ENCODE results near the gene FBXL16.
"Not testable (repeated sequence)": the region's sequence is repeated elsewhere in the genome, so short reads cannot be mapped to it uniquely, and the experiment has no call there.

The FBXL16 gene

DNA sequence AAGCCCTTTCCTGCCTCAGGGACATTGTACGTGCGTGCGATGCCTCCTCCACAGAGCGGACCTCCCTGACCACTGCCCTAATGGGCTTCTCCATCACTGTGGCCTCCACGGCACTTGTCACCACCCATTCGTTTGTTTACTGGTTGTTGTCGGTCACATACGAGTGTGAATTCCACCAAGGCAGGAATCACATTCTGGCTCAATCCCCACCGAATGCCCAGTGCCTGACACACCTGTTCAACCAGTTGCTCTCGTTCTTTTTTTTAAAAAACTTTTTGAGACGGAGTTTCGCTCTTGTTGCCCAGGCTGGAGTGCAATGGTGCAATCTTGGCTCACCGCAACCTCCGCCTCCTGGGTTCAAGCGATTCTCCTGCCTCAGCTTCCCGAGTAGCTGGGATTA is 14.4 kb downstream of the FBXL16 start:
- H3K4me3 ChIP-seq (ENCODE audit: low read depth in 1 of 5, low read length in 5 of 5); H3K9ac ChIP-seq (ENCODE audit: low read length in 5 of 5); H3K27ac ChIP-seq (ENCODE audit: low read depth, low read length); H3K9me3 ChIP-seq (ENCODE audit: control insufficient read depth in 5 of 5, low read length in 5 of 5): not testable (repeated sequence)
- Histone ChIP-seq H3K4me1 (ENCODE audit: control insufficient read depth in 5 of 5, insufficient read depth in 5 of 5, low read length in 5 of 5) (peaks cover 6 to 37% (median 29%) of the 10 kb centered on the region in 5 donors), H3K27me3 (ENCODE audit: control insufficient read depth in 5 of 5, insufficient read depth in 4 of 5, low read length in 5 of 5) (peaks cover 25 to 37% (median 30%) of the 10 kb centered on the region in 5 donors), H3K36me3 (ENCODE audit: control insufficient read depth in 5 of 5, insufficient read depth in 5 of 5, low read length in 5 of 5) (peaks cover 0 to 16% (median 15%) of the 10 kb centered on the region in 5 donors)

DNA sequence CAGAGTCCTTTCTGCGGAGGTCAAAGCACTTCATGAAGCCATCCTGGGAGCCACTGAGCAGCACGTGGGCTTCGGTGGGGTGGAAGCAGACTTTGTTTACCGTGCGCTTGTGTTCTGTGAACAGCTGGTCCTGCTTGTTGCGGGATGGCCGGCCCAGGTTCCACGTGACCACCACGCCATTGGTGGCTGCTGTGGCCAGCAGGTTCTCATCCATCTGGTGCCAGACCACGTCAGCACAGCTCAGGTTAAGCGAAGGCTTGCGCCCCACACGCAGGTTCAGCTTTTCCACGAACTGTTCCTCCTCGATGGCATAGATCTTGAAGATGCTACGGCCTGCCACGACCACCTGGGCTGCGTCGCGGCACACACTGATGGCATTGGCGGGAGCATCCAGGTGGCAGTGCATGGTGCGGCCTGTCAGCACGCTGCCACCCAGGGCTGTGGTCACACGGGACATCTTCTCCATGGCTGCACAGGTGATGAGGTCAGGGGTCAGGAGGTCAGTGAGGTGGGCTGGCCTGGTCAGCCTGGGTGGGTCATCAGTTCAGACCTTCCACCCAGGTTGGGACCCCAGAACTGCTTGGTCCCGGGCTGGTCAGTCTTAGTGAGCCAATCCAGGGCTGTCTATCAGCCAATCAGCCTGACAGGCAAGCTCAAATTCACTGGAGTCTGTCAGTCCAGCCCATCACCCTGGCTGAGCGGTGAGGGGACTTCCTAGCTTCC is 16.3 kb downstream of the FBXL16 start:
- peak overlapping the region; percentile 78 to 95 (median 90) for H3K4me3 ChIP-seq (ENCODE audit: low read depth in 1 of 5, low read length in 5 of 5)
- H3K9ac ChIP-seq (ENCODE audit: low read length in 5 of 5) = peak overlapping the region; percentile 84 to 98 (median 97)
- H3K9me3 ChIP-seq (ENCODE audit: control insufficient read depth in 5 of 5, low read length in 5 of 5) = no peaks in the 10 kb centered on the region
- H3K36me3 ChIP-seq (ENCODE audit: control insufficient read depth in 5 of 5, insufficient read depth in 5 of 5, low read length in 5 of 5) = peaks cover 0 to 16% (median 15%) of the 10 kb centered on the region in 5 donors
- H3K27ac ChIP-seq (ENCODE audit: low read depth, low read length) = peak overlapping the region; percentile 70
- peaks cover 6 to 43% (median 31%) of the 10 kb centered on the region in 5 donors for H3K4me1 ChIP-seq (ENCODE audit: control insufficient read depth in 5 of 5, insufficient read depth in 5 of 5, low read length in 5 of 5)
- H3K27me3 ChIP-seq (ENCODE audit: control insufficient read depth in 5 of 5, insufficient read depth in 4 of 5, low read length in 5 of 5) = peaks cover 14 to 20% (median 18%) of the 10 kb centered on the region in 5 donors

GRCh38 chr16:687499-687898 is 18.1 kb downstream of the FBXL16 start:
- H3K27ac ChIP-seq (ENCODE audit: low read depth, low read length) = no peak overlapping the region
- H3K4me1 ChIP-seq (ENCODE audit: control insufficient read depth in 5 of 5, insufficient read depth in 5 of 5, low read length in 5 of 5) = peaks cover 6 to 59% (median 46%) of the 10 kb centered on the region in 5 donors
- H3K9me3 ChIP-seq (ENCODE audit: control insufficient read depth in 5 of 5, low read length in 5 of 5) = no peaks in the 10 kb centered on the region
- no peak overlapping the region for H3K9ac ChIP-seq (ENCODE audit: low read length in 5 of 5)
- H3K27me3 ChIP-seq (ENCODE audit: control insufficient read depth in 5 of 5, insufficient read depth in 4 of 5, low read length in 5 of 5) = peaks cover 0 to 5% (median 5%) of the 10 kb centered on the region in 5 donors
- peaks cover 0 to 24% (median 20%) of the 10 kb centered on the region in 5 donors for H3K36me3 ChIP-seq (ENCODE audit: control insufficient read depth in 5 of 5, insufficient read depth in 5 of 5, low read length in 5 of 5)
- H3K4me3 ChIP-seq (ENCODE audit: low read depth in 1 of 5, low read length in 5 of 5) = no peak overlapping the region

- peaks cover 0 to 32% (median 29%) of the 10 kb centered on the region in 5 donors for H3K36me3 ChIP-seq (ENCODE audit: control insufficient read depth in 5 of 5, insufficient read depth in 5 of 5, low read length in 5 of 5)
- H3K9me3 ChIP-seq (ENCODE audit: control insufficient read depth in 5 of 5, low read length in 5 of 5) = no peaks in the 10 kb centered on the region
- H3K4me1 ChIP-seq (ENCODE audit: control insufficient read depth in 5 of 5, insufficient read depth in 5 of 5, low read length in 5 of 5) = peaks cover 7 to 67% (median 55%) of the 10 kb centered on the region in 5 donors
Measured at GRCh38 chr16:686459-687260, 18.9 kb downstream of the FBXL16 start.

DNA sequence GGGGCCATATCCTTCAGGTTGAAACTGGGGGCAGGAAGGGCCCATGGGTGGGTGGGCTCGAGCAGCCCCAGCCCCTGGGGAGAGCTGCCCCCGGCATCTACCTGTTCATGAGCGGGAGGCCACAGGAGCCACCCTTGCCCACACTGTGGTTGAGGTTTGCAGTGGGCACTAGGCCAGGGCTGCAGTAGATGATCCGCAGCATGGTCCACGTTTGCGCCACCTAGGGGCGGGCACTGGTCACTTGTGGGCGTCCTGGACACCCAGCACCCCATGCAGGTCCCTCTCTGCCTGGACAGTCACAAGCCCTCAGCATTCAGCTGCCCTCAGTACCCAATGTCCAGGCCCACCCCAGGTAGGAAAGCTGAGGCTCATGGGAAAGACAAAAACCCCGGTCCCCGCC is 19.6 kb downstream of the FBXL16 start:
- Histone ChIP-seq H3K36me3 (ENCODE audit: control insufficient read depth in 5 of 5, insufficient read depth in 5 of 5, low read length in 5 of 5) (peaks cover 0 to 35% (median 31%) of the 10 kb centered on the region in 5 donors), H3K9me3 (ENCODE audit: control insufficient read depth in 5 of 5, low read length in 5 of 5) (no peaks in the 10 kb centered on the region), H3K4me3 (ENCODE audit: low read depth in 1 of 5, low read length in 5 of 5) (no peak overlapping the region), H3K27ac (ENCODE audit: low read depth, low read length) (no peak overlapping the region), H3K27me3 (ENCODE audit: control insufficient read depth in 5 of 5, insufficient read depth in 4 of 5, low read length in 5 of 5) (no peaks in the 10 kb centered on the region), H3K9ac (ENCODE audit: low read length in 5 of 5) (no peak overlapping the region), H3K4me1 (ENCODE audit: control insufficient read depth in 5 of 5, insufficient read depth in 5 of 5, low read length in 5 of 5) (peaks cover 11 to 74% (median 62%) of the 10 kb centered on the region in 5 donors)

More at GRCh38 chr16:686459-687260, 18.9 kb downstream of the FBXL16 start:
- no peak overlapping the region for H3K9ac ChIP-seq (ENCODE audit: low read length in 5 of 5)
- no peak overlapping the region for H3K4me3 ChIP-seq (ENCODE audit: low read depth in 1 of 5, low read length in 5 of 5)
- H3K27ac ChIP-seq (ENCODE audit: low read depth, low read length) = no peak overlapping the region
- H3K27me3 ChIP-seq (ENCODE audit: control insufficient read depth in 5 of 5, insufficient read depth in 4 of 5, low read length in 5 of 5) = no peaks in the 10 kb centered on the region

- Histone ChIP-seq H3K4me3 (ENCODE audit: low read depth in 1 of 5, low read length in 5 of 5) (peak overlapping the region in 2 of 5 donors; percentile 68 to 78), H3K27ac (ENCODE audit: low read depth, low read length) (no peak overlapping the region), H3K9ac (ENCODE audit: low read length in 5 of 5) (no peak overlapping the region), H3K4me1 (ENCODE audit: control insufficient read depth in 5 of 5, insufficient read depth in 5 of 5, low read length in 5 of 5) (peaks cover 11 to 71% (median 59%) of the 10 kb centered on the region in 5 donors), H3K36me3 (ENCODE audit: control insufficient read depth in 5 of 5, insufficient read depth in 5 of 5, low read length in 5 of 5) (peaks cover 0 to 35% (median 31%) of the 10 kb centered on the region in 5 donors), H3K27me3 (ENCODE audit: control insufficient read depth in 5 of 5, insufficient read depth in 4 of 5, low read length in 5 of 5) (no peaks in the 10 kb centered on the region), H3K9me3 (ENCODE audit: control insufficient read depth in 5 of 5, low read length in 5 of 5) (no peaks in the 10 kb centered on the region)
Measured at GRCh38 chr16:684961-685696, 20.5 kb downstream of the FBXL16 start.

DNA sequence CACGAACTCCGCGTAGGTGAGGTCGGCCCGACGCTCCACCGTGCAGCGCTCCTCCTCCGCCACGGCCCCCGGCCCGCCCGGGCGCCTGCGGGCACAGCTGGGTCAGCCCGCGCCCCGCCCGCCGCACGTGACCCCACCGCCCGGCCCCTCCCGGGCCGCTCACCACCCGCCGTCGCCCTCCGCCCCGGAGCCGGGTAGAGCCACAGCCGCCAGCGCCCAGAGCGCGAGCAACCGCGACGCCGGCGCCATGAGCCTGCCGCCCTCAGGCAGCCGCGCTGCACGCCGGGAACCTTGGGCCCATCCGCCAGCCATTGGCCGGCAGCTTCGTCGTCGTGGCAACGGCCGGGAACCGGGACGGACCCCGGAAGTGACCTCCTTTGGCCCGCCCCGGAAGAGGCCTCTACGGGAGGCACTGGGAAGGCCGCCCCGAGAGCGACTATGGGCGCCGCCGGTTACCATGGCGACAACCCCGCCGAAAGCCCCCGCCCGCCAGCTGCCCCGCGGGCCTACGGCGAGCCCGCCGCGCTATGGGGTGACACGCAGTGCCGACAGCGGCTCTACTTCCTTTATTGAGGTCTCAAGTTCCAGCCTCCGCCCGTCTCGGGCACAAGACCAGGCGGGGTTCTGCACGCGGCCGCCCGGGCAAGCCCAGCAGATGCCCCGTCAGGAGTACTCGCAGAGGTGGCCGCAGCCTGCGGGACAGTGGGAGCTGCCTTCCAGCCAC is 21.4 kb downstream of the FBXL16 start, which contains the start of gene JMJD8:
TSS of gene JMJD8 (minus strand) at position 264 of the 724 bp plus-strand sequence. CDS start at position 249, 15 bp downstream.
- Histone ChIP-seq H3K4me1 (ENCODE audit: control insufficient read depth in 5 of 5, insufficient read depth in 5 of 5, low read length in 5 of 5) (peaks cover 7 to 69% (median 55%) of the 10 kb centered on the region in 5 donors), H3K9me3 (ENCODE audit: control insufficient read depth in 5 of 5, low read length in 5 of 5) (no peaks in the 10 kb centered on the region), H3K27me3 (ENCODE audit: control insufficient read depth in 5 of 5, insufficient read depth in 4 of 5, low read length in 5 of 5) (no peaks in the 10 kb centered on the region), H3K9ac (ENCODE audit: low read length in 5 of 5) (peak within 1 kb of the TSS in 4 of 5 donors; percentile 58 to 78 (median 68)), H3K36me3 (ENCODE audit: control insufficient read depth in 5 of 5, insufficient read depth in 5 of 5, low read length in 5 of 5) (peaks cover 0 to 35% (median 31%) of the 10 kb centered on the region in 5 donors), H3K4me3 (ENCODE audit: low read depth in 1 of 5, low read length in 5 of 5) (peak within 1 kb of the TSS in 4 of 5 donors; percentile 67 to 80 (median 73)), H3K27ac (ENCODE audit: low read depth, low read length) (peak within 1 kb of the TSS; percentile 50)

DNA sequence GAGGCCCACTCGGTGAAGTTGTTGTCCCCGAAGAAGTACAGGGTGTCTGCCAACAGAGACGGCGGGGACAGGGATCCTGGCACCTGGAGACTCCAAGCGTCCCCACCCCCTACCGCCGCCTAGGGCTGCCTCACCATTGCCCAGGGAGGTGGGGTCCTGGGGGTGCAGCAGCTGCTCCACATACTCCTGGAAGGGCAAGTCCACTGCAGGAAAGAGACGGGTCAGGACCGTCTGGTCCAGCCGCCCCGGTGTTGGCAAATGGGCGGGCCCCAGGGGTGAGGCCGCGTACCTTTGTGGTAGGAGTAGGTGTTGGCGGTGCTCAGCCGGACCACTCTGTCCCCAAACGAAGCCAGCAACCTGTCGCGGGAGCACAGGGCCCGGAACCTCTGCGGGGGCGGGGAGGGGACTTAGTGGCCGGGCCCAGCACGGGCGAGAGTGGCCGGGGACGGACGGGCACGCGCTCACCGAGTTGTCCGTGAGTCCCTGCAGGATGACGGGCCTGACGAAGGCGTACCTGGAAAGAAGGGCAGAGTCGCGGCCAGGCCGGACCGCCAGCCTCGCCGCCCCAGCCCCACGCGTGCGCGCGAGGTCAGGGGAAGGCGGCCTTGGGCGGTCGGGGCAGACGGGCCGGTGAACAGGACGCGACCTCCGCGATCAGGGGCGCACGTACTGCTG is 22.1 kb downstream of the FBXL16 start:
- H3K9ac ChIP-seq (ENCODE audit: low read length in 5 of 5) = peak overlapping the region in 3 of 5 donors; percentile 62 to 71 (median 68)
- no peaks in the 10 kb centered on the region for H3K9me3 ChIP-seq (ENCODE audit: control insufficient read depth in 5 of 5, low read length in 5 of 5)
- H3K27me3 ChIP-seq (ENCODE audit: control insufficient read depth in 5 of 5, insufficient read depth in 4 of 5, low read length in 5 of 5) = no peaks in the 10 kb centered on the region
- H3K27ac ChIP-seq (ENCODE audit: low read depth, low read length) = peak overlapping the region; percentile 37
- peak overlapping the region in 4 of 5 donors; percentile 67 to 80 (median 73) for H3K4me3 ChIP-seq (ENCODE audit: low read depth in 1 of 5, low read length in 5 of 5)
- peaks cover 0 to 35% (median 31%) of the 10 kb centered on the region in 5 donors for H3K36me3 ChIP-seq (ENCODE audit: control insufficient read depth in 5 of 5, insufficient read depth in 5 of 5, low read length in 5 of 5)
- peaks cover 4 to 68% (median 51%) of the 10 kb centered on the region in 5 donors for H3K4me1 ChIP-seq (ENCODE audit: control insufficient read depth in 5 of 5, insufficient read depth in 5 of 5, low read length in 5 of 5)

Data from subcutaneous abdominal adipose tissue (tissue), 5 donors.